HEK293 (cell line): ENCODE data around the gene LMAN1L.

Experiments
- CTCF ChIA-PET: fragments of 350-600 bp; formaldehyde crosslinking; extraction: SDS; loops from one replicate; lab custom pipeline; 2021; ENCODE audit warnings: antibody characterized with exemption; lab: Yijun Ruan, JAX
- POLR2A ChIA-PET: fragments of 300-600 bp; formaldehyde crosslinking; extraction: SDS; loops from one replicate; lab custom pipeline; 2020; ENCODE audit warnings: antibody characterized with exemption, inconsistent platforms; lab: Yijun Ruan, JAX
- H3K27ac ChIP-seq: fragments of 200-500 bp; sonication (Bioruptor generic); 2 replicates; pipeline ENCODE4 v1.5.1; 2014; ENCODE audit warnings: low read depth, low read length, control low read depth, inconsistent platforms; ENCODE audit errors: extremely low read depth
- H3K36me3 ChIP-seq, 2 experiments: fragments of 200-500 bp in 1 of 2; sonication (Bioruptor generic) in 1 of 2; 1 replicate in 1 of 2; 2 replicates in 1 of 2; pipeline ENCODE4 v1.5.1; 2014 to 2017; ENCODE audit warnings: inconsistent platforms in 2 of 2, low read length in 2 of 2; ENCODE audit not compliant: control insufficient read depth in 2 of 2, insufficient read depth in 1 of 2
- H3K4me1 ChIP-seq: fragments of 200-500 bp; sonication (Bioruptor generic); 2 replicates; pipeline ENCODE4 v1.5.1; 2014; ENCODE audit warnings: mild to moderate bottlenecking, low read length, inconsistent platforms; ENCODE audit not compliant: control insufficient read depth, insufficient read depth
- H3K4me3 ChIP-seq: 2 replicates; pipeline ENCODE4 v1.5.1; 2011; ENCODE audit warnings: low read depth, mild to moderate bottlenecking, control low read depth, low read length, moderate library complexity
- H3K9me3 ChIP-seq: fragments of 200-500 bp; sonication (Bioruptor generic); 2 replicates; pipeline ENCODE4 v1.5.1; 2014; ENCODE audit warnings: low read depth, low read length, inconsistent platforms; ENCODE audit not compliant: control insufficient read depth, insufficient read depth
- ATF2 ChIP-seq: fragments of 450-650 bp; formaldehyde crosslinking; IDR thresholded peaks from 2 replicates; pipeline ENCODE4 v1.5.1; 2016; ENCODE audit warnings: missing biosample characterization, missing genetic modification characterization, low read depth
- FEZF1 ChIP-seq: fragments of 450-650 bp; formaldehyde crosslinking; IDR thresholded peaks from 2 replicates; pipeline ENCODE4 v1.5.1; 2016; ENCODE audit warnings: missing biosample characterization, missing genetic modification characterization
- GLI4 ChIP-seq: fragments of 450-650 bp; formaldehyde crosslinking; IDR thresholded peaks from 2 replicates; pipeline ENCODE4 v1.5.1; 2016; ENCODE audit warnings: missing biosample characterization, missing genetic modification characterization
- GLIS2 ChIP-seq: fragments of 450-650 bp; formaldehyde crosslinking; IDR thresholded peaks from 2 replicates; pipeline ENCODE4 v1.5.1; 2016; ENCODE audit warnings: missing biosample characterization, missing genetic modification characterization
- KLF9 ChIP-seq: fragments of 450-650 bp; formaldehyde crosslinking; IDR thresholded peaks from 2 replicates; pipeline ENCODE4 v1.5.1; 2016; ENCODE audit warnings: missing biosample characterization, missing genetic modification characterization, low read depth
- SALL2 ChIP-seq: fragments of 450-650 bp; formaldehyde crosslinking; IDR thresholded peaks from 2 replicates; pipeline ENCODE4 v1.5.0; 2017; ENCODE audit warnings: missing biosample characterization, mild to moderate bottlenecking, missing genetic modification characterization, borderline replicate concordance
- SP2 ChIP-seq: fragments of 450-650 bp; formaldehyde crosslinking; IDR thresholded peaks from 2 replicates; pipeline ENCODE4 v1.5.1; 2016; ENCODE audit warnings: missing biosample characterization, missing genetic modification characterization
- TCF7L2 ChIP-seq: IDR thresholded peaks from 2 replicates; pipeline ENCODE4 v1.6.1; 2011; ENCODE audit warnings: low read depth, mild to moderate bottlenecking, inconsistent platforms, low read length, moderate library complexity, borderline replicate concordance
- TRIM28 ChIP-seq: IDR thresholded peaks from 2 replicates; pipeline ENCODE4 v1.6.1; 2011; ENCODE audit warnings: low read length, control low read depth, borderline replicate concordance
- WT1 ChIP-seq: fragments of 450-650 bp; formaldehyde crosslinking; IDR thresholded peaks from 2 replicates; pipeline ENCODE4 v1.5.1; 2016; ENCODE audit warnings: missing biosample characterization, missing genetic modification characterization
- ZBTB1 ChIP-seq: fragments of 450-650 bp; formaldehyde crosslinking; IDR thresholded peaks from 2 replicates; pipeline ENCODE4 v1.5.1; 2016; ENCODE audit warnings: missing biosample characterization, missing genetic modification characterization
- ZBTB17 ChIP-seq: fragments of 450-650 bp; formaldehyde crosslinking; IDR thresholded peaks from 2 replicates; pipeline ENCODE4 v1.5.1; 2016; ENCODE audit warnings: missing biosample characterization, missing genetic modification characterization
- ZBTB26 ChIP-seq: fragments of 450-650 bp; formaldehyde crosslinking; optimal IDR thresholded peaks from 2 replicates; pipeline ENCODE3; 2016; ENCODE audit warnings: missing biosample characterization, mild to moderate bottlenecking, missing genetic modification characterization
- ZEB2 ChIP-seq: fragments of 450-650 bp; formaldehyde crosslinking; IDR thresholded peaks from 2 replicates; pipeline ENCODE4 v1.5.1; 2016; ENCODE audit warnings: missing biosample characterization, missing genetic modification characterization
- ZFP3 ChIP-seq: fragments of 450-650 bp; formaldehyde crosslinking; IDR thresholded peaks from 2 replicates; pipeline ENCODE4 v1.5.1; 2016; ENCODE audit warnings: low read depth, missing biosample characterization, missing genetic modification characterization
- ZIC2 ChIP-seq: fragments of 450-650 bp; formaldehyde crosslinking; IDR thresholded peaks from 2 replicates; pipeline ENCODE4 v1.5.1; 2016; ENCODE audit warnings: missing biosample characterization, missing genetic modification characterization
- ZNF169 ChIP-seq: fragments of 450-650 bp; formaldehyde crosslinking; IDR thresholded peaks from 2 replicates; pipeline ENCODE4 v1.5.1; 2016; ENCODE audit warnings: missing biosample characterization, missing genetic modification characterization
- ZNF221 ChIP-seq: fragments of 450-650 bp; formaldehyde crosslinking; IDR thresholded peaks from 2 replicates; pipeline ENCODE4 v1.5.1; 2017; ENCODE audit warnings: missing biosample characterization, missing genetic modification characterization, borderline replicate concordance
- ZNF248 ChIP-seq: fragments of 450-650 bp; formaldehyde crosslinking; IDR thresholded peaks from 2 replicates; pipeline ENCODE4 v1.5.1; 2017; ENCODE audit warnings: missing biosample characterization, missing genetic modification characterization
- ZNF398 ChIP-seq: fragments of 450-650 bp; formaldehyde crosslinking; IDR thresholded peaks from 2 replicates; pipeline ENCODE4 v1.5.1; 2017; ENCODE audit warnings: missing biosample characterization, missing genetic modification characterization
- ZNF404 ChIP-seq: fragments of 450-650 bp; formaldehyde crosslinking; IDR thresholded peaks from 2 replicates; pipeline ENCODE4 v1.5.1; 2017; ENCODE audit warnings: missing biosample characterization, missing genetic modification characterization
- ZNF433 ChIP-seq: fragments of 450-650 bp; formaldehyde crosslinking; IDR thresholded peaks from 2 replicates; pipeline ENCODE4 v1.5.1; 2016; ENCODE audit warnings: missing biosample characterization, missing genetic modification characterization, low read depth
- ZNF600 ChIP-seq: fragments of 450-650 bp; formaldehyde crosslinking; IDR thresholded peaks from 2 replicates; pipeline ENCODE4 v1.5.1; 2016; ENCODE audit warnings: missing biosample characterization, missing genetic modification characterization
- ZNF677 ChIP-seq: fragments of 450-650 bp; IDR thresholded peaks from 2 replicates; pipeline ENCODE4 v1.5.0; 2018; ENCODE audit warnings: missing biosample characterization, mild to moderate bottlenecking, missing genetic modification characterization, moderate library complexity
- ZNF76 ChIP-seq: fragments of 450-650 bp; formaldehyde crosslinking; IDR thresholded peaks from 2 replicates; pipeline ENCODE4; 2016; ENCODE audit warnings: low read depth, missing biosample characterization, missing genetic modification characterization, borderline replicate concordance
- TF ChIP-seq, protein P1 (sequence below): fragments of 450-650 bp; formaldehyde crosslinking; IDR thresholded peaks from 2 replicates; pipeline ENCODE4 v1.5.1; 2016; ENCODE audit warnings: missing biosample characterization, missing genetic modification characterization
- TF ChIP-seq, protein P2 (sequence below): fragments of 450-650 bp; formaldehyde crosslinking; IDR thresholded peaks from 2 replicates; pipeline ENCODE4 v1.5.1; 2016; ENCODE audit warnings: missing biosample characterization, missing genetic modification characterization
- TF ChIP-seq, protein P3 (sequence below): fragments of 450-650 bp; formaldehyde crosslinking; IDR thresholded peaks from 2 replicates; pipeline ENCODE4 v1.5.1; 2016; ENCODE audit warnings: missing biosample characterization, missing genetic modification characterization

LMAN1L gene

DNA sequence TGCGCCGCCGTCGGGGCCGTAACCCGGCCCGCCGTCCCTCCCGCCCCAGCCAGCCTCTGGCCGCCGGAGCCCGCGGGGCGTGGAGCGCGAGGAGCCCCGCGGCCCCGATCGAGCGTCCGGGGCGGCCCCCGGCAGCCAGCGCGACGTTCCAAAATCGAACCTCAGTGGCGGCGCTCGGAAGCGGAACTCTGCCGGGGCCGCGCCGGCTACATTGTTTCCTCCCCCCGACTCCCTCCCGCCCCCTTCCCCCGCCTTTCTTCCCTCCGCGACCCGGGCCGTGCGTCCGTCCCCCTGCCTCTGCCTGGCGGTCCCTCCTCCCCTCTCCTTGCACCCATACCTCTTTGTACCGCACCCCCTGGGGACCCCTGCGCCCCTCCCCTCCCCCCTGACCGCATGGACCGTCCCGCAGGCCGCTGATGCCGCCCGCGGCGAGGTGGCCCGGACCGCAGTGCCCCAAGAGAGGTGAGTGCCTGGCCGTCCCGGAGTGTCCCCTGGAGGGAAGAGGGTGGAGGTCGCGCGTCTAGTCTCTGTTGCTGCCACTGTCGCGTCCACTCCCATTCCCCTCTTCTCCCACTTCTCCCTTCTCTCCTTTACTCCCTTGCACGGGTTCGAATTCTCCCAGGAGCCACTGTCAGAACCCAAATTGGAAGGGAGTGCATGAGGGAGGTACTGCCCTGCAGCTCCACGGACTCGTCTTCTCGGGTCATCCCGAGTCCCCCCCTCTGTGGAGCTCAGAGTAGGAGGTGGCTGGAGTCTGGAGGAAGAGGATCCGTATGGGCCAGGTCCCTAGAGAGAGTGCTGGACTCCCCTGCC is 30.2 kb upstream of the LMAN1L start:
- ChIA-PET CTCF (interaction anchor here (0.5 to 25.7 kb wide), 14 partner anchors 7 to 415 kb away, joined by 3 to 649 read pairs (median 4); partner anchors contain the start of gene CSK), POLR2A (interaction anchor here (1.0 to 1.5 kb wide), 4 partner anchors 11 to 107 kb away, joined by 3 to 5 read pairs (median 3); partner anchors contain the start of gene MPI)
- peak overlapping the region; percentile 95 for H3K27ac ChIP-seq
- no peak for TF ChIP-seq TCF7L2
- TF ChIP-seq TRIM28, result no peak
- TF ChIP-seq ZNF433 (tag by site-specific recombination), result no peak
- TF ChIP-seq ZEB2 (tag by site-specific recombination), result no peak; the same call in 1 of the 2 replicates
- TF ChIP-seq GLIS2 (tag by site-specific recombination), result peak; percentile 58; the same call in 1 of the 2 replicates
- TF ChIP-seq, protein P1, sequence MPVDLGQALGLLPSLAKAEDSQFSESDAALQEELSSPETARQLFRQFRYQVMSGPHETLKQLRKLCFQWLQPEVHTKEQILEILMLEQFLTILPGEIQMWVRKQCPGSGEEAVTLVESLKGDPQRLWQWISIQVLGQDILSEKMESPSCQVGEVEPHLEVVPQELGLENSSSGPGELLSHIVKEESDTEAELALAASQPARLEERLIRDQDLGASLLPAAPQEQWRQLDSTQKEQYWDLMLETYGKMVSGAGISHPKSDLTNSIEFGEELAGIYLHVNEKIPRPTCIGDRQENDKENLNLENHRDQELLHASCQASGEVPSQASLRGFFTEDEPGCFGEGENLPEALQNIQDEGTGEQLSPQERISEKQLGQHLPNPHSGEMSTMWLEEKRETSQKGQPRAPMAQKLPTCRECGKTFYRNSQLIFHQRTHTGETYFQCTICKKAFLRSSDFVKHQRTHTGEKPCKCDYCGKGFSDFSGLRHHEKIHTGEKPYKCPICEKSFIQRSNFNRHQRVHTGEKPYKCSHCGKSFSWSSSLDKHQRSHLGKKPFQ (tag by site-specific recombination), result no peak
- peak; percentile 52 for TF ChIP-seq ZBTB26 (tag by site-specific recombination)
- TF ChIP-seq ZNF600 (tag by site-specific recombination), result peak; percentile 18
- no peak for TF ChIP-seq ZNF221 (tag by site-specific recombination)
- TF ChIP-seq ZNF76 (tag by site-specific recombination), result peak; percentile 68; the same call in 1 of the 2 replicates
- TF ChIP-seq ZNF398 (tag by site-specific recombination), result peak; percentile 69
- no peak for TF ChIP-seq ATF2 (tag by site-specific recombination)
- 0 out of 2 replicates have a peak, but pooled peaks have one; percentile 14 for TF ChIP-seq KLF9
- no peak for TF ChIP-seq FEZF1
- no peak for TF ChIP-seq ZNF248 (tag by site-specific recombination)
- TF ChIP-seq ZNF404, result no peak
- TF ChIP-seq, protein P2, sequence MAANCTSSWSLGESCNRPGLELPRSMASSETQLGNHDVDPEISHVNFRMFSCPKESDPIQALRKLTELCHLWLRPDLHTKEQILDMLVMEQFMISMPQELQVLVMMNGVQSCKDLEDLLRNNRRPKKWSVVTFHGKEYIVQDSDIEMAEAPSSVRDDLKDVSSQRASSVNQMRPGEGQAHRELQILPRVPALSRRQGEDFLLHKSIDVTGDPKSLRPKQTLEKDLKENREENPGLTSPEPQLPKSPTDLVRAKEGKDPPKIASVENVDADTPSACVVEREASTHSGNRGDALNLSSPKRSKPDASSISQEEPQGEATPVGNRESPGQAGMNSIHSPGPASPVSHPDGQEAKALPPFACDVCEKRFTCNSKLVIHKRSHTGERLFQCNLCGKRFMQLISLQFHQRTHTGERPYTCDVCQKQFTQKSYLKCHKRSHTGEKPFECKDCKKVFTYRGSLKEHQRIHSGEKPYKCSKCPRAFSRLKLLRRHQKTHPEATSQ (tag by site-specific recombination), result peak; percentile 11; the same call in 1 of the 2 replicates
- TF ChIP-seq ZBTB17 (tag by site-specific recombination), result 0 out of 2 replicates have a peak, but pooled peaks have one; percentile 26
- TF ChIP-seq ZNF169, result no peak
- TF ChIP-seq, protein P3, sequence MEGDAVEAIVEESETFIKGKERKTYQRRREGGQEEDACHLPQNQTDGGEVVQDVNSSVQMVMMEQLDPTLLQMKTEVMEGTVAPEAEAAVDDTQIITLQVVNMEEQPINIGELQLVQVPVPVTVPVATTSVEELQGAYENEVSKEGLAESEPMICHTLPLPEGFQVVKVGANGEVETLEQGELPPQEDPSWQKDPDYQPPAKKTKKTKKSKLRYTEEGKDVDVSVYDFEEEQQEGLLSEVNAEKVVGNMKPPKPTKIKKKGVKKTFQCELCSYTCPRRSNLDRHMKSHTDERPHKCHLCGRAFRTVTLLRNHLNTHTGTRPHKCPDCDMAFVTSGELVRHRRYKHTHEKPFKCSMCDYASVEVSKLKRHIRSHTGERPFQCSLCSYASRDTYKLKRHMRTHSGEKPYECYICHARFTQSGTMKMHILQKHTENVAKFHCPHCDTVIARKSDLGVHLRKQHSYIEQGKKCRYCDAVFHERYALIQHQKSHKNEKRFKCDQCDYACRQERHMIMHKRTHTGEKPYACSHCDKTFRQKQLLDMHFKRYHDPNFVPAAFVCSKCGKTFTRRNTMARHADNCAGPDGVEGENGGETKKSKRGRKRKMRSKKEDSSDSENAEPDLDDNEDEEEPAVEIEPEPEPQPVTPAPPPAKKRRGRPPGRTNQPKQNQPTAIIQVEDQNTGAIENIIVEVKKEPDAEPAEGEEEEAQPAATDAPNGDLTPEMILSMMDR (tag by site-specific recombination), result no peak
- TF ChIP-seq GLI4 (tag by site-specific recombination), result 0 out of 2 replicates have a peak, but pooled peaks have one; percentile 33
- TF ChIP-seq SP2 (tag by site-specific recombination), result peak; percentile 36
- 0 out of 2 replicates have a peak, but pooled peaks have one; percentile 19 for TF ChIP-seq ZNF677 (tag by site-specific recombination)
- TF ChIP-seq ZBTB1 (tag by site-specific recombination), result no peak
- TF ChIP-seq ZIC2, result peak; percentile 69
- no peak for TF ChIP-seq ZFP3 (tag by site-specific recombination)
- no peak for TF ChIP-seq SALL2
- peak; percentile 19; the same call in 1 of the 2 replicates for TF ChIP-seq WT1

More for the DNA sequence above, 30.2 kb upstream of the LMAN1L start:
- H3K4me3 ChIP-seq, result peak overlapping the region; percentile 60
- H3K4me1 ChIP-seq, result peaks cover 28% of the 10 kb centered on the region
- peaks cover 0 to 20% of the 10 kb centered on the region in 2 experiments; a peak in 1 of 3 replicates for H3K36me3 ChIP-seq
- H3K9me3 ChIP-seq, result no peaks in the 10 kb centered on the region
